ES-I3 (cell line): ENCODE measurements around the gene MYH7.

Source experiments
- H3K36me3 ChIP-seq: 2 replicates; pipeline ENCODE4 v1.6.1; 2013; ENCODE audit warnings: mild to moderate bottlenecking, low read length, control low read depth, moderate library complexity; ENCODE audit not compliant: insufficient read depth
- H3K4me1 ChIP-seq: 2 replicates; pipeline ENCODE4 v1.6.1; 2013; ENCODE audit warnings: mild to moderate bottlenecking, control low read depth, low read length; ENCODE audit not compliant: insufficient read depth
- H3K9ac ChIP-seq: 2 replicates; pipeline ENCODE4 v1.6.1; 2013; ENCODE audit warnings: low read depth, mild to moderate bottlenecking, low read length, moderate library complexity
- H3K9me3 ChIP-seq: 2 replicates; pipeline ENCODE4 v1.6.1; 2013; ENCODE audit warnings: mild to moderate bottlenecking, low read length, moderate library complexity; ENCODE audit not compliant: control insufficient read depth, insufficient read depth

MYH7 gene

GRCh38 chr14:23435543-23436326 is at the start of gene MYH7:
Gene MYH7 (minus strand): TSS chr14:23435660. CDS start chr14:23433732, 1,928 bp downstream.
- H3K4me1 ChIP-seq = 0 out of 2 replicates have a peak, but pooled peaks cover 12% of the 10 kb centered on the region
- no peaks in the 10 kb centered on the region for H3K36me3 ChIP-seq
- no peak within 1 kb of the TSS for H3K9ac ChIP-seq
- H3K9me3 ChIP-seq = no peaks in the 10 kb centered on the region

- H3K4me1 ChIP-seq = peaks cover 48% of the 10 kb centered on the region
- no peaks in the 10 kb centered on the region for H3K36me3 ChIP-seq
- no peaks in the 10 kb centered on the region for H3K9me3 ChIP-seq
- no peak overlapping the region for H3K9ac ChIP-seq
These were observed 47.9 kb upstream of the MYH7 start for GRCh38 chr14:23483236-23483854.

- Histone ChIP-seq H3K4me1 (peaks cover 48% of the 10 kb centered on the region), H3K9me3 (no peaks in the 10 kb centered on the region), H3K36me3 (peaks cover 5% of the 10 kb centered on the region; the same call in 1 of the 2 replicates), H3K9ac (no peak overlapping the region)
These were observed 47.3 kb upstream of the MYH7 start for GRCh38 chr14:23482823-23483148.

GRCh38 chr14:23481979-23482822 is 46.7 kb upstream of the MYH7 start:
- Histone ChIP-seq H3K9ac (peak overlapping the region; percentile 20; the same call in 1 of the 2 replicates), H3K36me3 (peaks cover 5% of the 10 kb centered on the region), H3K4me1 (peaks cover 48% of the 10 kb centered on the region), H3K9me3 (no peaks in the 10 kb centered on the region)

GRCh38 chr14:23481362-23481970 is 46.0 kb upstream of the MYH7 start:
- Histone ChIP-seq H3K4me1 (peaks cover 42% of the 10 kb centered on the region), H3K9ac (no peak overlapping the region), H3K9me3 (no peaks in the 10 kb centered on the region), H3K36me3 (peaks cover 9% of the 10 kb centered on the region)

GRCh38 chr14:23478109-23478759 is 42.8 kb upstream of the MYH7 start:
- Histone ChIP-seq H3K9me3 (no peaks in the 10 kb centered on the region), H3K4me1 (peaks cover 17% of the 10 kb centered on the region), H3K36me3 (peaks cover 26% of the 10 kb centered on the region), H3K9ac (no peak overlapping the region)

DNA sequence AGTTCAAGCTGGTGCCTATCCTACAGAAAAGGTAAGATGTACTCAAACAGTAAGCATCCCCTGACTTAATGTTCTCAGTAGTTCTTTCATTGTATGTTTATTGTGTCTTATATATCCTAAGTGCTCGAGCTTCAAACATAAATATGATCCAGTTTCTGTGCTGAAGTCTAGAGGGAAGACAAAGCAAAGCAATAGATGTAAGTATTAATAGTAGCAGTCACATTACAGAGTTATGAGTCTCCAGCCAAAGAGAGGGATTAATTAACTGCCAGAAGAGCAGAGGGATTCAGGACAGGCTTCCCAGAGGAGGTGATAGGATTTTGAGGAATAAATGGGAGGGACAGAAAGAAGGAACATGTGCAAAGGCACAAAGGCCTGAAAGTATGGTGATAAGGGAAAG is 35.5 kb upstream of the MYH7 start:
- H3K9ac ChIP-seq = no peak overlapping the region
- no peaks in the 10 kb centered on the region for H3K9me3 ChIP-seq
- H3K36me3 ChIP-seq = peaks cover 17% of the 10 kb centered on the region
- H3K4me1 ChIP-seq = no peaks in the 10 kb centered on the region

GRCh38 chr14:23469906-23470403 is 34.5 kb upstream of the MYH7 start:
- H3K36me3 ChIP-seq = peaks cover 7% of the 10 kb centered on the region
- H3K9ac ChIP-seq = peak overlapping the region; percentile 99
- H3K4me1 ChIP-seq = no peaks in the 10 kb centered on the region
- no peaks in the 10 kb centered on the region for H3K9me3 ChIP-seq

GRCh38 chr14:23469127-23469905 is 33.9 kb upstream of the MYH7 start, which contains the start of gene NGDN:
Gene NGDN (plus strand): TSS chr14:23469703. CDS start chr14:23469716, 13 bp downstream.
- H3K4me1 ChIP-seq = no peaks in the 10 kb centered on the region
- peak within 1 kb of the TSS; percentile 99 for H3K9ac ChIP-seq
- no peaks in the 10 kb centered on the region for H3K9me3 ChIP-seq
- H3K36me3 ChIP-seq = peaks cover 4% of the 10 kb centered on the region; the same call in 1 of the 2 replicates

DNA sequence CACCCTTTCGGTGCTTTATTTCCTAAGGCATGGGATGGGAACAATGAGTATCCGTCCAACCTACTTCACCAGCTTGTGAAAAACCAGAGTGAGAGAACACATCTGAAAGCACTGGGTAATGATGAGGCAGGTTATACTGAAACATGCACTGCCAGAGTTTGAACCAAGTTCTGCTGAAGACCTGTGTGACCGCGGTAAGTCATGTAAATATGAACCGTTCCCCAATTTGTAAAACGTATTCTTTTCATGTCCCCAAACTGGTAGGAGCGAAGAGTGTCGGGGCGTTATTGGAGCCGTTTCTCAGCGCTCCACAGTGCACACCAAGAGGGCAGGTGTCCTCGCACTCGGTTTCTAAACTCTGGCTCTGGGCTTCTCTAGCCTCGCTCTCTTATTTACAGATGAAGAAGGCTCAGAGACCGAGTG is 33.3 kb upstream of the MYH7 start:
- Histone ChIP-seq H3K9ac (peak overlapping the region; percentile 47), H3K36me3 (peaks cover 4% of the 10 kb centered on the region; the same call in 1 of the 2 replicates), H3K4me1 (no peaks in the 10 kb centered on the region), H3K9me3 (no peaks in the 10 kb centered on the region)

DNA sequence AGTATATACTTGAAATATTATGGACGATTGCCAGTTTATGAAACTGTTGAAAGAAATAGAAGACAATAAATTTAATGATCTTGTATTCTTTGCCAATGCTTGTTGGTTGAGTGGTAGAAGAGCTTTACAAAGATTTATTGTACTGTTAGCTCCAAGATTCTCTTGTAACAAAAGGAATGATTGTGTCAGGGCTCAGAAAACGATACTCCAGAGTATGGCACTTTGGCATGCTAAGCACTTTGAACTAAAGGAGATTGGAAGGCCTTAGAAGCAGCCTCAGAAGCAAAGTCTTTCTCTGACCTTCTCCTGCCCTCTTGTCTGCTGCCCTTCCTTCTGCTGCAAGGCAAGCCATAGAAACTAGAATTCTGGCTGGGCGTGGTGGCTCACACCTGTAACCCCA is 29.8 kb upstream of the MYH7 start:
- H3K9me3 ChIP-seq = no peaks in the 10 kb centered on the region

GRCh38 chr14:23464700-23465099 is 29.2 kb upstream of the MYH7 start:
- H3K9ac ChIP-seq = no peak overlapping the region
- no peaks in the 10 kb centered on the region for H3K4me1 ChIP-seq
- no peaks in the 10 kb centered on the region for H3K36me3 ChIP-seq
- H3K9me3 ChIP-seq = no peaks in the 10 kb centered on the region

More for the DNA sequence above, 29.8 kb upstream of the MYH7 start:
- H3K9ac ChIP-seq = no peak overlapping the region
- no peaks in the 10 kb centered on the region for H3K4me1 ChIP-seq
- H3K36me3 ChIP-seq = no peaks in the 10 kb centered on the region

DNA sequence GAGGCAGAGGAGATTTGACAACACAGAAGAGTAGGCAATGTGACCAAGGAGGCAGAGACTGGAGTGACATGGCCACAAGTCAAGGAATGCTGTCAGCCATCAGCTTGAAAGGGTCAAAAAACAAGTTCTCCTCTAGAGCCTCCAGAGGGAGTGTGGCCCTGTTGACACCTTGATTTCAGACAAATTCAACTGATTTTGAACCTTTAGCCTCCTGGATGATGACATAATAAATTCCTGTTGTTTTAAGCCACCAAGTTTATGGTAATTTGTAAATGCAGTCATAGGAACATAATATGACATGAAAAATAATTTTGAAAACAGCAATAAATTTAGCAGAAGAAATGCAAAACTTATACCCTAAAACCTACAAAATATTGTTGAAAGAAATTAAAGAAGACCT is 25.5 kb upstream of the MYH7 start:
- Histone ChIP-seq H3K36me3 (no peaks in the 10 kb centered on the region), H3K9me3 (no peaks in the 10 kb centered on the region), H3K4me1 (no peaks in the 10 kb centered on the region), H3K9ac (no peak overlapping the region)
